DOHH2 (cell line): Measurements from ENCODE around the gene WDR89.

Experiments used
- CTCF ChIP-seq: fragments of 200-600 bp; sonication (generic); IDR thresholded peaks from one replicate; pipeline ENCODE4 v1.5.1; 2014; ENCODE audit warnings: antibody characterized with exemption, mild to moderate bottlenecking, low read depth, low read length; ENCODE audit not compliant: poor library complexity, severe bottlenecking
- EZH2phosphoT487 ChIP-seq: fragments of 200-600 bp; sonication (generic); IDR thresholded peaks from 2 replicates; pipeline ENCODE4 v1.6.1; 2017; ENCODE audit warnings: borderline replicate concordance, mild to moderate bottlenecking, antibody characterized with exemption, low read length, moderate library complexity, mixed read lengths

GRCh38 chr14:63677891-63678379, 36.3 kb upstream of the WDR89 start:
- no peak for TF ChIP-seq CTCF
- TF ChIP-seq EZH2phosphoT487: no peak
